A549 (cell line): Measurements from ENCODE around the gene PLEKHF1.

Experiments
- BHLHE40 ChIP-seq: IDR thresholded peaks from 2 replicates; pipeline ENCODE4 v1.6.1; 2012; ENCODE audit warnings: low read depth, low read length, inconsistent platforms
- CTCF ChIP-seq: fragments of >200 bp; sonication (Bioruptor Twin); formaldehyde crosslinking; IDR thresholded peaks from 3 replicates; pipeline ENCODE4 v1.5.1; 2016
- MAZ ChIP-seq: fragments of 150-350 bp; IDR thresholded peaks from 2 replicates; pipeline ENCODE4 v1.6.1; 2014; ENCODE audit warnings: antibody characterized with exemption, low read depth, low read length, borderline replicate concordance
- NPAS2 ChIP-seq: fragments of 250-450 bp; sonication (Bioruptor Pico); IDR thresholded peaks from 2 replicates; pipeline ENCODE4 v1.8.0; 2022; ENCODE audit warnings: mild to moderate bottlenecking, moderate library complexity, borderline replicate concordance
- POLR2A ChIP-seq: IDR thresholded peaks from 2 replicates; pipeline ENCODE4 v1.6.1; 2012; ENCODE audit warnings: mild to moderate bottlenecking, low read length
- RARB ChIP-seq: fragments of 250-450 bp; sonication (Bioruptor Pico); IDR thresholded peaks from 2 replicates; pipeline ENCODE4 v1.8.0; 2021; ENCODE audit warnings: mild to moderate bottlenecking, moderate library complexity
- ZNF302 ChIP-seq: fragments of 250-450 bp; sonication (Bioruptor Pico); IDR thresholded peaks from 2 replicates; pipeline ENCODE4 v1.9.0; 2021; ENCODE audit warnings: inconsistent platforms, mild to moderate bottlenecking, moderate library complexity
- ZSCAN20 ChIP-seq: fragments of 250-450 bp; sonication (Bioruptor Pico); IDR thresholded peaks from 2 replicates; pipeline ENCODE4 v1.8.0; 2022; ENCODE audit warnings: mild to moderate bottlenecking, moderate library complexity

GRCh38 chr19:29677001-29677817 is 11.9 kb downstream of the PLEKHF1 start:
- TF ChIP-seq POLR2A (no peak), CTCF (no peak), NPAS2 (CRISPR knock-in tag) (no peak), RARB (CRISPR knock-in tag) (no peak), ZSCAN20 (CRISPR knock-in tag) (no peak), BHLHE40 (no peak), MAZ (no peak), ZNF302 (CRISPR knock-in tag) (no peak)
